Smooth muscle cell (in vitro differentiated cells): Measurements from ENCODE around the gene CLBA1. TPM values are rescaled to one million over a fixed set of nuclear protein-coding genes. Genes with fewer than 3 reads are reported as not detected.

Experiments
- DNase-seq: peaks from one replicate; lab custom pipeline; 2025; ENCODE audit not compliant: unreplicated experiment; lab: John Stamatoyannopoulos, UW
- H2AFZ ChIP-seq: fragments of 200-600 bp; sonication (generic); 2 replicates; pipeline ENCODE4 v1.6.0; 2016; ENCODE audit warnings: antibody characterized with exemption, low read depth, mild to moderate bottlenecking
- H3F3A ChIP-seq: fragments of 200-600 bp; sonication (generic); 2 replicates; pipeline ENCODE4 v1.6.0; 2017; ENCODE audit warnings: antibody characterized with exemption, low read depth
- H3K27ac ChIP-seq: fragments of 200-600 bp; sonication (generic); 2 replicates; pipeline ENCODE4 v1.5.1; 2016; ENCODE audit warnings: low read depth, mild to moderate bottlenecking
- H3K27me3 ChIP-seq: fragments of 200-600 bp; sonication (generic); 2 replicates; pipeline ENCODE4 v1.6.1; 2016; ENCODE audit warnings: low read depth, mild to moderate bottlenecking
- H3K36me3 ChIP-seq: fragments of 200-600 bp; sonication (generic); 2 replicates; pipeline ENCODE4 v1.5.1; 2016; ENCODE audit warnings: low read depth
- H3K4me1 ChIP-seq: fragments of 200-600 bp; sonication (generic); 2 replicates; pipeline ENCODE4 v1.5.1; 2016; ENCODE audit warnings: low read depth
- H3K4me2 ChIP-seq: fragments of 200-600 bp; sonication (generic); 2 replicates; pipeline ENCODE4 v1.6.0; 2016; ENCODE audit warnings: mild to moderate bottlenecking
- H3K4me3 ChIP-seq: fragments of 200-600 bp; sonication (generic); 2 replicates; pipeline ENCODE4 v1.5.1; 2016; ENCODE audit warnings: mild to moderate bottlenecking
- H3K79me2 ChIP-seq: fragments of 200-600 bp; sonication (generic); 2 replicates; pipeline ENCODE4 v1.6.0; 2016; ENCODE audit warnings: low read depth, mild to moderate bottlenecking
- H3K9ac ChIP-seq: fragments of 200-600 bp; sonication (generic); 2 replicates; pipeline ENCODE4 v1.6.0; 2016; ENCODE audit warnings: low read depth
- H3K9me3 ChIP-seq: fragments of 200-600 bp; sonication (generic); replicated peaks from 2 replicates; pipeline ENCODE4 v1.5.1; 2016; ENCODE audit warnings: low read depth
- H4K20me1 ChIP-seq: fragments of 200-600 bp; sonication (generic); 2 replicates; pipeline ENCODE4 v1.6.0; 2016; ENCODE audit warnings: low read depth
- CTCF ChIP-seq: fragments of 200-600 bp; sonication (generic); IDR thresholded peaks from 2 replicates; pipeline ENCODE4 v1.5.1; 2017; ENCODE audit warnings: borderline replicate concordance, mild to moderate bottlenecking, antibody characterized with exemption; ENCODE audit not compliant: insufficient read depth, poor library complexity, severe bottlenecking
- WGBS: methylation state at CpG from one replicate; pipeline ENCODE4 v1.1.7; 2016; ENCODE audit warnings: low lambda C conversion rate; 5-methylcytosine and 5-hydroxymethylcytosine counted together
- polyA plus RNA-seq: library from polyadenylated mRNA; unstranded; fragments of >200 nt; fragmentation: Nextera tagmentation; extraction: Ambion mirVana; gene quantifications from 2 replicates; pipeline ENCODE4 v1.2.1, GENCODE V29; 2016
- total RNA-seq: library from RNA; depleted of rRNA; stranded (reverse); fragments of >200 nt; gene quantifications from 2 replicates; pipeline ENCODE4 v1.2.3, GENCODE V29; 2014

CLBA1 gene
- total and polyA plus RNA-seq, 2 experiments from 2014 or later: 5.0 to 8.7 TPM

DNA sequence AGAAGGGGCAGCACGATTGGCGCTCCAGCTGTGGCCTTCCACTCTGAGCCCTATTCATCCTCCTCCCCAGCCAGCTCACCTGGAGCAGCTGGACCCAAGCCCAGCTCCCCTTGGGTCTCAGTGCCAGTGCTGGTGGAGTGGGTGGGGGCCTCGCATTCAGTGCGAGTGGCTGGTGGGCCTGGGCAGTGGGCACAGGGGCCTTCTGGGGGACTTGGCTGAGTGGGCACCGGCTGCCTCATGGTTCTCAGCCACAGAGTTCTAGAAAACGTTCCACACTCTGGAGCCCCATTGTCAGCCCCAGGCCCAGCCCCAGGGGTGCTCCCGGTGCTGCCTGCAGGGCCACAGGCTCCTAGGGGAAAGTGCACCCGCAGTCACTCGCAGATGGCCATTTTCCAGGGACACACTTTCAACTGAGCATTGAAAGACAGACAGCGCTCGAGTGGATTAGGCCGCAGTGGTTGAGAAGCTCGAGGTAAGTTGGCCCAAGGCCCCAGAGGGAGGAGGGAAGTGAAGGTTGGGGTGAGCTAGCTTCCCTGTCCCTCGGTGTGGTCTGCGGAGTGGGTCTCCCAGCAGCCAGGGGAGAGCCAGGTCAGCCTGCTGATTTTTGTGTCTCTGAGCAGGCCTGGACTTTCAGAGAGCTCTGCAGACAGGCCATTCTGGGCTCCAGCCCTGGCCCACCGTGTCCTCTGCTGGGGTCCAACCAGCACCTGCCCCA, 3.8 kb downstream of the CLBA1 start:
- no peak for DNase-seq
- H2AFZ ChIP-seq: no peak overlapping the region
- no peak overlapping the region for H3K27ac ChIP-seq
- no peaks in the 10 kb centered on the region for H3K27me3 ChIP-seq
- WGBS: 95% methylated on average over 16 of the region's 16 CpGs
- no peak for TF ChIP-seq CTCF
- H3K4me3 ChIP-seq: no peak overlapping the region
- H3K4me2 ChIP-seq: no peak overlapping the region
- no peaks in the 10 kb centered on the region for H3K9me3 ChIP-seq
- H3K4me1 ChIP-seq: peaks cover 5% of the 10 kb centered on the region
- H3F3A ChIP-seq: no peaks in the 10 kb centered on the region
- no peaks in the 10 kb centered on the region for H4K20me1 ChIP-seq
- no peaks in the 10 kb centered on the region for H3K36me3 ChIP-seq
- H3K9ac ChIP-seq: no peak overlapping the region
- no peaks in the 10 kb centered on the region for H3K79me2 ChIP-seq

DNA sequence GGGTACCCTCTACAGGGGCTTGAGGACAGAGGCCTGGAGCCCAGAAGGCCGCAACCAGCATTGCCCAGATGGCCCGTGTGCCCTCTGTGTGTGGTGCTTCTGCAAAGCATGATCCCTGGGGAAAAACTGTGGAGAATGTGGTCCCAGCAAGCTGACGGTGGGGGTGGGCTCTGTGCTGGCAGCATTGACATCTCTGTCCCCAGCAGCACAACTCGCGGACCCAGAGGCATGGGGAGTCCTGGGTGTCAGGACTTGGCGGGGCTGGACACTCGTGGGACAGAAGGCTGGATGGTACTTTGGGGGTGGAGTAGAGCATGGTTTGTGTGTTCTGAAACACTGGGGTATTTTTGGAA, 4.3 kb downstream of the CLBA1 start:
- WGBS: 90% methylated on average over 7 of the region's 7 CpGs
- no peaks in the 10 kb centered on the region for H3F3A ChIP-seq
- TF ChIP-seq CTCF: no peak

DNA sequence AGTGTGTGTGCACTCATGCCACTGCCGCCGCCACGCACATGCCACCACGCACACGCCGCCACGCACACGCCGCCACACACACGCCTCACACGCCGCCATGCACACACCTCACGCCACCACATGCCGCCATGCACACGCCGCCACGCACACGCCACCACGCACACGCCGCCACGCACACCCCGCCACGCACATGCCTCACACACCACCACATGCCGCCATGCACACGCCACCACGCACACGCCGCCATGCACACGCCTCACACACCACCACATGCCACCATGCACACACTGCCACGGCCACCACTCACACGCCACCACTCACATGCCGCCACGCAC, 6.3 kb downstream of the CLBA1 start:
- H3K27ac ChIP-seq: no peak overlapping the region
- H3K9ac ChIP-seq: no peak overlapping the region
- H3K36me3 ChIP-seq: no peaks in the 10 kb centered on the region
- no peak overlapping the region for H3K4me2 ChIP-seq
- no peaks in the 10 kb centered on the region for H4K20me1 ChIP-seq
- no peak for TF ChIP-seq CTCF
- no peaks in the 10 kb centered on the region for H3K27me3 ChIP-seq
- H3K79me2 ChIP-seq: no peaks in the 10 kb centered on the region
- no peaks in the 10 kb centered on the region for H3K4me1 ChIP-seq
- H3K9me3 ChIP-seq: no peaks in the 10 kb centered on the region
- WGBS: over 99% methylated on average over 17 of the region's 34 CpGs
- H3K4me3 ChIP-seq: no peak overlapping the region
- no peak for DNase-seq
- no peak overlapping the region for H2AFZ ChIP-seq
- no peaks in the 10 kb centered on the region for H3F3A ChIP-seq

More for the DNA sequence above, 4.3 kb downstream of the CLBA1 start:
- Histone ChIP-seq H4K20me1 (no peaks in the 10 kb centered on the region), H3K4me2 (no peak overlapping the region), H3K9me3 (no peaks in the 10 kb centered on the region), H3K27ac (no peak overlapping the region), H2AFZ (no peak overlapping the region), H3K4me1 (peaks cover 5% of the 10 kb centered on the region), H3K27me3 (no peaks in the 10 kb centered on the region), H3K9ac (no peak overlapping the region), H3K36me3 (no peaks in the 10 kb centered on the region), H3K4me3 (no peak overlapping the region), H3K79me2 (no peaks in the 10 kb centered on the region)
- no peak for DNase-seq

- Histone ChIP-seq H3K4me1 (no peaks in the 10 kb centered on the region), H3K27me3 (no peaks in the 10 kb centered on the region), H3K9me3 (no peaks in the 10 kb centered on the region), H2AFZ (no peak overlapping the region), H3K79me2 (no peaks in the 10 kb centered on the region), H3K27ac (no peak overlapping the region), H3K9ac (no peak overlapping the region), H3K4me3 (no peak overlapping the region), H3F3A (no peaks in the 10 kb centered on the region), H4K20me1 (no peaks in the 10 kb centered on the region), H3K4me2 (no peak overlapping the region), H3K36me3 (no peaks in the 10 kb centered on the region)
- TF ChIP-seq CTCF: no peak
- DNase-seq: no peak
- WGBS: 97% methylated on average over 11 of the region's 11 CpGs
Observed at GRCh38 chr14:104992501-104992900, 6.9 kb downstream of the CLBA1 start.
